Mesendoderm (in vitro differentiated cells): ENCODE results near the gene TBC1D3B. TPM values are rescaled to one million over a fixed set of nuclear protein-coding genes. Genes with fewer than 3 reads are reported as not detected.
"Not testable (repeated sequence)": the region's sequence is repeated elsewhere in the genome, so short reads cannot be mapped to it uniquely, and the experiment has no call there.

Experiments used
- DNase-seq: peaks from one replicate; pipeline ENCODE4 v3.0.0; 2013
- H2AK5ac ChIP-seq: 2 replicates; pipeline ENCODE4 v1.6.1; 2013; ENCODE audit warnings: low read length, inconsistent platforms
- H2BK120ac ChIP-seq: 2 replicates; pipeline ENCODE4 v1.6.1; 2013; ENCODE audit warnings: low read depth, mild to moderate bottlenecking, low read length, moderate library complexity, mixed read lengths
- H2BK15ac ChIP-seq: replicated peaks from 2 replicates; pipeline ENCODE4 v1.6.1; 2013; ENCODE audit warnings: low read depth, mild to moderate bottlenecking, moderate library complexity
- H2BK5ac ChIP-seq: 2 replicates; pipeline ENCODE4 v1.6.1; 2013; ENCODE audit warnings: low read length, inconsistent platforms
- H3K18ac ChIP-seq: 2 replicates; pipeline ENCODE4 v1.6.1; 2013; ENCODE audit warnings: mild to moderate bottlenecking, low read length, mixed read lengths
- H3K23ac ChIP-seq: one replicate; pipeline ENCODE4 v1.6.1; 2013; ENCODE audit warnings: low read length
- H3K27ac ChIP-seq: 2 replicates; pipeline ENCODE4 v1.5.1; 2013; ENCODE audit warnings: low read depth, mild to moderate bottlenecking, inconsistent platforms, low read length, moderate library complexity
- H3K27me3 ChIP-seq: 2 replicates; pipeline ENCODE4 v1.6.1; 2013; ENCODE audit warnings: low read length, control low read depth, mild to moderate bottlenecking, inconsistent platforms; ENCODE audit not compliant: insufficient read depth, poor library complexity
- H3K36me3 ChIP-seq: 2 replicates; pipeline ENCODE4 v1.6.1; 2013; ENCODE audit warnings: low read length, inconsistent platforms; ENCODE audit not compliant: control insufficient read depth, insufficient read depth
- H3K4ac ChIP-seq: one replicate; pipeline ENCODE4 v1.6.1; 2013; ENCODE audit warnings: low read depth, mild to moderate bottlenecking, low read length, moderate library complexity
- H3K4me1 ChIP-seq: 2 replicates; pipeline ENCODE4 v1.6.1; 2013; ENCODE audit warnings: low read depth, low read length, inconsistent platforms; ENCODE audit not compliant: control insufficient read depth
- H3K4me2 ChIP-seq: 2 replicates; pipeline ENCODE4 v1.6.1; 2013; ENCODE audit warnings: low read length
- H3K4me3 ChIP-seq: 2 replicates; pipeline ENCODE4 v1.5.1; 2013; ENCODE audit warnings: mild to moderate bottlenecking, low read length
- H3K56ac ChIP-seq: one replicate; pipeline ENCODE4 v1.6.1; 2013; ENCODE audit warnings: low read length
- H3K79me1 ChIP-seq: 2 replicates; pipeline ENCODE4 v1.6.1; 2013; ENCODE audit warnings: low read length, inconsistent platforms
- H3K79me2 ChIP-seq: 2 replicates; pipeline ENCODE4 v1.6.1; 2013; ENCODE audit warnings: mild to moderate bottlenecking, low read length; ENCODE audit not compliant: control insufficient read depth, insufficient read depth
- H3K9ac ChIP-seq: 2 replicates; pipeline ENCODE4 v1.6.1; 2013; ENCODE audit warnings: low read length, inconsistent platforms
- H4K5ac ChIP-seq: one replicate; pipeline ENCODE4 v1.6.1; 2013; ENCODE audit warnings: low read length
- H4K8ac ChIP-seq: one replicate; pipeline ENCODE4 v1.6.1; 2013; ENCODE audit warnings: low read depth, mild to moderate bottlenecking, control low read depth, low read length, moderate library complexity
- WGBS: extraction: QIAGEN DNeasy Blood & Tissue Kit; methylation state at CpG from one replicate; pipeline ENCODE4 v1.1.7; 2013; ENCODE audit warnings: low lambda C conversion rate, missing lambda C conversion rate; ENCODE audit not compliant: insufficient coverage; ENCODE audit errors: extremely low coverage; 5-methylcytosine and 5-hydroxymethylcytosine counted together
- polyA plus RNA-seq, 2 experiments: library from polyadenylated mRNA; stranded (reverse); fragments of 200-250 nt; gene quantifications; one replicate each; pipeline ENCODE4 v1.2.3, GENCODE V29; 2013

Gene TBC1D3B
- polyA plus RNA-seq (2013, experiment 1 of 2) = 0.60 TPM
- 0.60 TPM for polyA plus RNA-seq (2013, experiment 2 of 2)

DNA sequence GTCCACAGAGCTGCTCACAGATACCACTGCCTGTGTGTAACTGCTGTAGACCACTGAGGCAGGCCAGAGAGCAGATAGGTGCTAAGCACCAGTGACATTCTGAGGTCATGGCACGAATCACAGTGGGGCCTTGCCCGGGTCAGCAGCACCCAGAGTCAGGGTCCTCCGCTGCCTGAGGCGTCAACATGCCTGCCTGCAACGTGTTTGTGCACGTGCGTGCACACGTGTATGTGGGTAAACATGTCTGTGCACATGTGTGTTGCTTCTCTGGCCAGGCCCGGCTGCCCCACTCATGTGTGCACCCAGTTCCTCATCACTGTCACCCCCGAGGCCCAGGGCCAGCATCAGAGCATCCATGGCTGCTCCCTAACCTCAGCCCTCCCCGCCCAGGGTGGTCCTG, at the start of gene TBC1D3B:
TSS of gene TBC1D3B (minus strand) at position 101 of the 400 bp plus-strand sequence. CDS start 1,586 bp downstream, outside the sequence.
- not testable (repeated sequence) for H4K8ac ChIP-seq, H3K36me3 ChIP-seq, H2BK120ac ChIP-seq, H3K4me1 ChIP-seq, H2BK5ac ChIP-seq, H3K27me3 ChIP-seq, H3K27ac ChIP-seq, H3K9ac ChIP-seq, H2BK15ac ChIP-seq, H3K79me1 ChIP-seq, H3K4ac ChIP-seq, H3K56ac ChIP-seq, DNase-seq, H3K4me2 ChIP-seq, H3K18ac ChIP-seq, H3K23ac ChIP-seq, H3K4me3 ChIP-seq, H2AK5ac ChIP-seq, H4K5ac ChIP-seq, H3K79me2 ChIP-seq
- no CpG with 5 or more reads among the region's 11 CpGs for WGBS

DNA sequence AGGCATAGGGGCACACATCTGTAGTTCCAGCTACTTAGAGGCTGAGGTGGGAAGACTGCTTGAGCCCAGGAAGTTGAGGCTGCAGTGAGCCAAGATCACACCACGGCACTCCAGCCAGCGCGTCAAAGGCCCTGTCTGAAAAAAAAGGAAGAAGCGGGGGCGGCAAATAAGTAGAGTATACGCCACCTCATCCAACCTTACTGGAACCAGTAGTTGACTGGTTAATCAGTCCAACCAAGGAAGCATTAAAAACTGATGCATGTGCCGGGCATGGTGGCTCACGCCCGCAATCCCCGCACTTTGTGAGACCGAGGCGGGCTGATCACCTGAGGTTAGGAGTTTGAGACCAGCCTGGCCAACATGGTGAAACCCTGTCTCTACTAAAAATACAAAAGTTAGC, 46.5 kb upstream of the TBC1D3B start:
- H4K5ac ChIP-seq = not testable (repeated sequence)

DNA sequence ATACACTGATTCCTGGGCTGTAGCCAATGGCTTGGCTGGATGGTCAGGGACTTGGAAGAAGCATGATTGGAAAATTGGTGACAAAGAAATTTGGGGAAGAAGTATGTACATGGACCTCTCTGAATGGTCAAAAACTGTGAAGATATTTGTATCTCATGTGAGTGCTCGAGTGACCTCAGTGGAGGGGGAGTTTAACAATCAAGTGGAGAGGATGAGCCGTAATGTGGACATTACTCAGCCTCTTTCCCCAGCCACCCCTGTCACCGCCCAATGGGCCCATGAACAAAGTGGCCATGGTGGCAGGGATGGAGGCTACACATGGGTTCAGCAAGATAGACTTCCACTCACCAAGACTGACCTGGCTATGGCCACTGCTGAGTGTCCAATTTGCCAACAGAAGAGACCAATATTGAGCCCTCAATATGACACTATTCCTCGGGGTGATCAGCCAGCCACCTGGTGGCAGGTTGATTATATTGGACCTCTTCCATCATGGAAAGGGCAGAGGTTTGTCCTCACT, 45.2 kb upstream of the TBC1D3B start:
- H3K4me3 ChIP-seq, H3K56ac ChIP-seq, H3K23ac ChIP-seq, H2BK5ac ChIP-seq, H2BK15ac ChIP-seq, H3K4ac ChIP-seq, H3K9ac ChIP-seq, H3K18ac ChIP-seq, H3K79me1 ChIP-seq, H3K4me2 ChIP-seq, H4K8ac ChIP-seq, H2BK120ac ChIP-seq, H3K4me1 ChIP-seq, H3K79me2 ChIP-seq, DNase-seq, H4K5ac ChIP-seq, H3K27ac ChIP-seq, H3K36me3 ChIP-seq, H2AK5ac ChIP-seq, H3K27me3 ChIP-seq: not testable (repeated sequence)
- no CpG with 5 or more reads among the region's 4 CpGs for WGBS

More for the DNA sequence above, 46.5 kb upstream of the TBC1D3B start:
- no CpG with 5 or more reads among the region's 12 CpGs for WGBS
- H2AK5ac ChIP-seq, DNase-seq, H3K4me2 ChIP-seq, H3K79me1 ChIP-seq, H4K8ac ChIP-seq, H2BK120ac ChIP-seq, H2BK15ac ChIP-seq, H3K79me2 ChIP-seq, H2BK5ac ChIP-seq, H3K27me3 ChIP-seq, H3K4ac ChIP-seq, H3K27ac ChIP-seq, H3K9ac ChIP-seq, H3K18ac ChIP-seq, H3K23ac ChIP-seq, H3K4me1 ChIP-seq, H3K56ac ChIP-seq, H3K4me3 ChIP-seq, H3K36me3 ChIP-seq: not testable (repeated sequence)

DNA sequence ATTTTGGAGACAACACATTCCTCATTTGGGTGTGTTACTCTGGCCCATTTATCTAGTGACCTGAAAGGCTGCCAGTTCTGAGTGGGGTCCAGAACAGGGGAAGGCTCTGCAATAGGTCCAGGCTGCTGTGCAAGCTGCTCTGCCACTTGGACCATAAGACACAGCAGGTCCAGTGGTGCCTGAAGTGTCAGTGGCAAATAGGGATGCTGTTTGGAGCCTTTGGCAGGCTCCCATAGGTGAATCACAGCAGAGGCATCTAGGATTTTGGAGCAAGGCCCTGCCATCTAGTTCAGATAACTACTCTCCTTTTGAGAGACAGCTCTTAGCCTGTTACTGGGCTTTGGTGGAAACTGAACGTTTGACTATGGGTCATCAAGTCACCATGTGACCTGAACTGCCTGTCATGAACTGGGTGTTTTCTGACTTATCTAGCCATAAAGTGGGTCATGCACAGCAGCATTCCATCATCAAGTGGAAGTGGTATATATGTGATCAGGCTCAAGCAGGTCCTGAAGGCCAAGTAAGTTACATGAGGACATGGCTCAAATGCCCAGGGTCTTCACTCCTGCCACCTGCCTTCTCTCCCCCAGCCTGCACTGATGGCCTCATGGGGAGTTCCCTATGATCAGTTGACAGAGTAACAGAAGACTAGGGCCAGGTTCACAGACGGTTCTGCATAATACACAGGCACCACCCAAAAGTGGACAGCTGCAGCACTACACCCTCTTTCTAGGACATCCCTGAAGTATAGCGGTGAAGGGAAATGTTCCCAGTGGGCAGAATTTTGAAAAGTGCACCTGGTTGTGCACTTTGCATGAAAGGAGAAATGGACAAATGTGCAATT, 44.5 kb upstream of the TBC1D3B start:
- not testable (repeated sequence) for H3K79me1 ChIP-seq, DNase-seq, H3K56ac ChIP-seq, H2BK5ac ChIP-seq, H2BK15ac ChIP-seq, H3K4me1 ChIP-seq, H3K27ac ChIP-seq, H4K8ac ChIP-seq, H3K4ac ChIP-seq, H3K9ac ChIP-seq, H3K79me2 ChIP-seq, H3K36me3 ChIP-seq, H3K23ac ChIP-seq, H3K4me2 ChIP-seq, H3K4me3 ChIP-seq, H3K27me3 ChIP-seq, H3K18ac ChIP-seq, H4K5ac ChIP-seq, H2BK120ac ChIP-seq, H2AK5ac ChIP-seq
- whole genome bisulfite sequencing = no CpG with 5 or more reads among the region's 3 CpGs

DNA sequence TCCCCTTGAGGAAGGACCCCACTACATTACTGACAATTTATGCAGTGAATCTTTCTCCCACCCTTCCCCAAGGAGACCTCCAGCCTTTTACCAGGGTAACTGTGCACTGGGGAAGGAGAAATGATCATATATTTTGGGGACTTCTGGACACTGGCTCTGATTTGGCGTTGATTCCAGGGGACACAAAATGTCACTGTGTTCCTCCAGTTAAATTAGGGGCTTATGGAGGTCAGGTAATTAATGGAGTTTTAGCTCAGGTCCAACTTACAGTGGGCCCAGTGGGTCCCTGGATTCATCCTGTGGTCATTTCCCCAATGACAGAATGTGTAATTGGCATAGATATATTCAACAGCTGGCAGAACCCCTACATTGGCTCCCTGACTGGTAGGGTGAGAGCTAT, 43.1 kb upstream of the TBC1D3B start:
- not testable (repeated sequence) for H3K56ac ChIP-seq, H4K8ac ChIP-seq, H3K4me1 ChIP-seq, H4K5ac ChIP-seq, H3K4ac ChIP-seq, H3K18ac ChIP-seq, H3K9ac ChIP-seq, H3K4me3 ChIP-seq, H2BK5ac ChIP-seq, DNase-seq, H3K27ac ChIP-seq, H2BK120ac ChIP-seq, H3K23ac ChIP-seq, H2BK15ac ChIP-seq, H3K79me1 ChIP-seq, H3K36me3 ChIP-seq, H3K79me2 ChIP-seq, H3K27me3 ChIP-seq, H2AK5ac ChIP-seq, H3K4me2 ChIP-seq
- WGBS = no CpG with 5 or more reads among the region's 1 CpG
